Activated CD4-positive, alpha-beta memory T cell treated with anti-CD3 and anti-CD28 coated beads for 36 hours (primary cell): Measurements from ENCODE around the gene SLC35B4. TPM values are rescaled to one million over a fixed set of nuclear protein-coding genes. Genes with fewer than 3 reads are reported as not detected.

Source experiments
- CTCF ChIA-PET: fragments of 350-600 bp; sonication (Branson Sonifier 250); formaldehyde crosslinking; loops from one replicate; lab custom pipeline; 2021; ENCODE audit warnings: antibody characterized with exemption, inconsistent platforms; lab: Charles Lee
- POLR2A ChIA-PET: fragments of 350-600 bp; sonication (Branson Sonifier 250); formaldehyde crosslinking; loops from one replicate; lab custom pipeline; 2021; ENCODE audit warnings: antibody characterized with exemption; lab: Charles Lee
- DNase-seq: peaks from one replicate; pipeline ENCODE4 v3.0.0-alpha.2; 2020
- H3K27ac Mint-ChIP-seq: one replicate; pipeline ENCODE4 v1.8.0; 2021; ENCODE audit warnings: mixed read lengths
- H3K27me3 Mint-ChIP-seq: one replicate; pipeline ENCODE4 v1.8.0; 2021; ENCODE audit warnings: mixed read lengths
- H3K36me3 Mint-ChIP-seq: one replicate; pipeline ENCODE4 v1.8.0; 2021; ENCODE audit warnings: mixed read lengths
- H3K4me1 Mint-ChIP-seq: one replicate; pipeline ENCODE4 v1.8.0; 2021; ENCODE audit warnings: low read depth, mixed read lengths
- H3K4me3 Mint-ChIP-seq: one replicate; pipeline ENCODE4 v1.8.0; 2021; ENCODE audit warnings: mild to moderate bottlenecking, mixed read lengths
- H3K9me3 Mint-ChIP-seq: one replicate; pipeline ENCODE4 v1.8.0; 2021; ENCODE audit warnings: mixed read lengths
- intact Hi-C: fragments of 100-400 bp; cut with micrococcal nuclease; formaldehyde crosslinking; loops from one replicate; pipeline ENCODE4 v1.15.1; 2023
- total RNA-seq, 2 experiments: library from RNA; stranded (reverse); gene quantifications; one replicate each; pipeline ENCODE4 v1.2.3, GENCODE V29; 2021

The SLC35B4 gene
- total RNA-seq, 2 experiments from 2014 or later = 10.9 to 14.5 TPM

DNA sequence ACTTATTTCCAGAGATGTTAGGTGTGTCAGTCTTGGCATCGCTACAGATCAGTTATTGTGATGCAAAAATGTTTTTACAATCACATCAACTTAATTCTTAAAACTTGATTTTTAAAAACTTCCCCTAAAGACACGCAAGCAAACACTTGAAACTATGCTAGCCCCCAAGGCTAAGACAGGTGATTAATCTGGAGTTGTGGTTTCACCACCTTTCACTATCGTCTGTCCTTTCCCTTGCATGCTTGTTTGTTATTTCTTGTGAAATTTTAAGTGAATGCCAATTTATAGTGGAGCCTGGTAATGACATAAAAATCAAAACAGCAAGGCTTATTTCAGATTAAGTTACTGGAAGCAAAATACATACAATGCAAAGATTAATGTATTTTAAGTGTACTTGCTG lies 70.4 kb downstream of the SLC35B4 start:
- no peak overlapping the region for H3K4me3 Mint-ChIP-seq
- intact Hi-C loops = no loop called here
- no peaks in the 10 kb centered on the region for H3K27me3 Mint-ChIP-seq
- no peaks in the 10 kb centered on the region for H3K36me3 Mint-ChIP-seq
- ChIA-PET CTCF (no interaction called here), POLR2A (no interaction called here)
- DNase-seq = no peak
- peaks cover 4% of the 10 kb centered on the region for H3K9me3 Mint-ChIP-seq
- H3K4me1 Mint-ChIP-seq = no peaks in the 10 kb centered on the region
- H3K27ac Mint-ChIP-seq = no peak overlapping the region

DNA sequence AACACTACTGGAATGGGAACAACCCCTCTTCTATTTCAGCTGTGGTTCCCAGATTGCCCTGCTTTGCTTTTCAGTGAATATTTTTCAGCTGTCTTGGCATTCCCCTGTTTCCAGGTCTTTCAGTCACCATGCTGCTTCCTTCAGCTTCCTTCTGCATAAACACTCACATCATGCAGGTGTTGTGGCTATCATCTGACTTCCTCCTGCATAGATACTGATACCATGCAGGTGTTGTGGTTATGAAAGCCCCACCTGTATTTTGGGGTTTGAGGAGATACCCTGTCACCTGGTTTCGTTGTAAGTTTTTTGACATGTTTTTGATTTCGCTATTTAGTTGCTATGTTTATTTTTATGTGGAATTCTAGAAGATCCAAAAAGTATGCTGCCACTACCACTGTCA lies 71.5 kb downstream of the SLC35B4 start:
- no peak overlapping the region for H3K27ac Mint-ChIP-seq
- H3K36me3 Mint-ChIP-seq = no peaks in the 10 kb centered on the region
- intact Hi-C loops = no loop called here
- H3K27me3 Mint-ChIP-seq = peaks cover 3% of the 10 kb centered on the region
- DNase-seq = no peak
- H3K9me3 Mint-ChIP-seq = peaks cover 7% of the 10 kb centered on the region
- ChIA-PET POLR2A (no interaction called here), CTCF (no interaction called here)
- H3K4me1 Mint-ChIP-seq = no peaks in the 10 kb centered on the region
- no peak overlapping the region for H3K4me3 Mint-ChIP-seq

Other genes starting within 250 kb of the SLC35B4 start
- gene LRGUK, start 189.6 kb downstream of the SLC35B4 start, total RNA-seq = under 1 TPM; 0.07 TPM
- 100 to 1,000 TPM in 1 of 2 experiments, 10 to 100 TPM in 1; 97.8 to 102 TPM for gene AKR1B1, start 142.2 kb upstream of the SLC35B4 start, total RNA-seq
- not detected for gene AKR1B10, start 210.6 kb upstream of the SLC35B4 start, total RNA-seq
- gene AKR1B15, start 232.2 kb upstream of the SLC35B4 start, total RNA-seq = not detected